Measurements from ENCODE around the gene SLC37A4.
"Not testable (repeated sequence)": the region's sequence is repeated elsewhere in the genome, so short reads cannot be mapped to it uniquely, and the experiment has no call there.

SLC37A4 gene

GRCh38 chr11:119016216-119017009 is 14.3 kb downstream of the SLC37A4 start:
- no peak for DNase-seq

GRCh38 chr11:119015054-119015611 is 15.5 kb downstream of the SLC37A4 start:
- DNase-seq: peak; percentile 23

DNA sequence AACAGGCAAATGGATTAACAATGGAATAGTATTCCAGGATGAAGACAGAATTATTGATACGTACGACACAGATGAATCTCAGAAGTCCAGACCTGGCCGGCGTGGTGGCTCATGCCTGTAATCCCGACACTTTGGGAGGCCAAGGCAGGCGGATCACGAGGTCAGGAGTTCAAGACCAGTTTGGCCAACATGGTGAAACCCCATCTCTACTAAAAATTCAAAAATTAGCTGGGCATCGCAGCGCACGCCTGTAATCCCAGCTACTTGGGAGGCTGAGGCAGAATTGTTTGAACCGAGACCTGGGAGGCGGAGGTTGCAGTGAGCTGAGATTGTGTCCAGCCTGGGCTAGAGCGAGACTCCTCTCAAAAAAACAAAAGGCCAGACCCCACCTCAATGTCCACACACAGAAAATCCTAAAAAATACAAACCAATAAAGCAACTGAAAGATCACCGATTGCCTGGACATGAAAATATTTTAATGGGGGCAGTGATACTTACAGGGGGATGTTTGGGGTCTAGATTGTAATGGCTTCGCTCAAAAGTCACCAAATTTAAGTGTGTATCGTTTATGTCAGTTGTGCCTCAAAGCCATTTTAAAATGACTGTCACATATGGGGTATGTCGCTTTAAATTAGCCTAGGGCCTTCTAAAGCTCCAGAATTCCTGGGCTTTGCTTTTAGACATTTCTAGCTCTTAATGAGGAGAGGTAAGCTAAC is 16.3 kb downstream of the SLC37A4 start:
- DNase-seq: no peak

DNA sequence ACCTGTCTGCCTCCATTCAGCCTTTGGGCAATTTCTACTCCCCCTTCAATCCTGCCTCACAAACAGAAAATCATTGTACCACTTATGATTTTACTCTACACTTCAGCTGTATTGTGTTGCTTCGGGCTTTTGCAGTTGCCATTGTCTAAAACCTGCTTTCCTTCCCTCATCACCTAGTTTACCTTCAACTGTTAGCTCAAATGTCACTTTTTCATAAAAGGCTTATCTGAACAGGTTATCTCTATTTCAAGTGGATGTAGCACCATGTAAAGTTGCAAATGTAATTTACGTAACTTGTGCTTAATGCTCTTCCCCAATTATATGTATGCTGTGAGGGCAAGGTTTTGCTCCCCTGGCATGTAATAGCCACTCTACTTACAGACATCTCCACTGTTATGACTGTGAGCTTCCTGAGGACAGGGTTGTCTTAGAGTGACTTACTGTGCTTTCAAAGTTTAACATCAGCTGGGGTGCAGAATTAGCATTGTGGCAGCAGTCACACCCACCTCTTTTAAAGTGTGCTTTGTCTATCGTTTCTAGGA is 18.0 kb downstream of the SLC37A4 start:
- DNase-seq: no peak

- no peak for DNase-seq
Observed at GRCh38 chr11:119011476-119012053, 19.1 kb downstream of the SLC37A4 start.

DNA sequence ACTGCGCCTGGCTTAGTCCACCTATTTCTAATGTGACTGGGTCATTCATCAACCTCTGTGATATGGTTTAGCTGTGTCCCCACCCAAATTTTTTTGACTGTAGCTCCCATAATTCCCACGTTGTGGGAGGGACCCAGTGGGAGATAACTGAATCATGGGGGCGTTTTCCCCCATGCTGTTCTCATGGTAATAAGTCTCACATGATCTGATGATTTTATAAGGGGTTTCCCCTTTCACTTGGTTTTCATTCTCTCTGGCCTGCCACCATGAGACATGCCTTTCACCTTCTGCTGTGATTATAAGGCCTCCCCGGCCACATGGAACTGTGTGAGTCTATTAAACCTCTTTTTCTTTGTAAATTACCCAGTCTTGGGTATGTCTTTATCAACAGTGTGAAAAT is 24.0 kb downstream of the SLC37A4 start:
- DNase-seq: no peak

DNA sequence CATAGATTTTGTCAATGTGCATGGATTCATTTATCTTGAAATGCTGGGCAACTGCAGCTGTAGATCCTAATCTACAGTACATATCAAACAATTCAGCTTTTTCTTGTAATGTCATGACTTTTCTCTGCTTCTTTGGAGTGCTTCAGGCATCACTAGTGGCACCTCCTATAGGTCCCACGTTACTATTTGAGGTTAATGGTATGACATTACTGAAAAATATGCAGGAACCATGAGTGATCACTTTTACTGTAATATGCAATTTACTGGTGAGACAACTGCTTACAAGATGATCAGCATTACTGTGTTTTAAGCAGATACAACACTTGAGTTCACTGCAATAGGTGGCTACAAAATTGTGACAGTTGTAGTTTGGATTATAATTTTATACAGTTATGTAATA is 29.8 kb downstream of the SLC37A4 start:
- DNase-seq: no peak

- no peak for DNase-seq
Observed at GRCh38 chr11:118998822-118999221, 31.9 kb downstream of the SLC37A4 start.

DNA sequence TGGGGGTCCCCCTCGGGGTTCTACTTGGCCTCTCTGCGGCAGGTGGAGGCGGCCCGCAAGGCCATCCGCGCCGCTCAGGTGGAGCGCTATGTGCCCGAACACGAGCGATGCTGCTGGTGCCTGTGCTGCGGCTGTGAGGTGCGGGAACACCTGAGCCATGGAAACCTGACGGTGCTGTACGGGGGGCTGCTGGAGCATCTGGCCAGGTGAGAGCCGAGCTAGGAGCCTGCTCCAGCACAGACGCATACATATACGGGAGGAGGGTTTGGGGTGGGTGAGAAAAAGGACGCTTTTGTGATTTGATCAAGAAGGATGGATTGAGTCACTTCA is 32.3 kb downstream of the SLC37A4 start:
- no peak for DNase-seq

DNA sequence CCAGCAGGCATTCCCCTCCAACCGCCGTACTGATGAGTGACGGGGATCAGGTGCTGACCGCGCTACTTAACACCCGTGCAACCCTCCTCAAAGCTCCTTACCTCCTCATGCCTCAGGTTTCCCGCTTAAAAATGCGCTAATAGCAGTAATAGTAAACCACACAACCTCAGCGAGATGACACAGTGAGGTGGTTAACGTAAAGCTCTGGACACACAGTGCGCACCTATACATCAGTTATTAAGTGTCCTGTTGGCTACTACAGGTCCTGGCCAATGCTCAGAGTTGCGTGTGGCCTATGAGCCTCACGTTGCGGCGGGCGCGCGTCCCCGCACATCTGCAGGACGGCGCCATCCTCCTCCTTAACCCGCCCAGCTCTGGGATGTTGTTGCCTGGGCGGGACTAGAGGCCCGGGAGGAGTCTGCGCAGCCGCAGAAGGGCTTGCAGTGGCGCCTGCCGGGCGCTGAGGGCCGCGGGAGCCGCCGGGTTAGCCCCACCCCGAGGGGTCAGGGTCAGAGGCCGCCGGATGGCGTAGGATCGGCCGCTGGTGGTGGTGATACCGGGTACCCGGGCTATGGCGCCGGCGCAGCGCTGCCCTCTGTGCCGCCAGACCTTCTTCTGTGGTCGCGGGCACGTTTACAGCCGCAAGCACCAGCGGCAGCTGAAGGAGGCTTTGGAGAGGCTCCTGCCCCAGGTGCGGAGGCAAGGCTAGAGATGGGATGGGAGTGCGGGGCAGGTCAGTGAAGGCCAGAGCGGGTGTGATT is 32.9 kb downstream of the SLC37A4 start, which contains the start of gene CENATAC:
TSS of gene CENATAC (plus strand) at position 512 of the 761 bp plus-strand sequence. CDS start at position 572, 60 bp downstream.
- peak; percentile 94 for DNase-seq

GRCh38 chr11:118996926-118997626 is 33.6 kb downstream of the SLC37A4 start:
- peak; percentile 38 for DNase-seq

DNA sequence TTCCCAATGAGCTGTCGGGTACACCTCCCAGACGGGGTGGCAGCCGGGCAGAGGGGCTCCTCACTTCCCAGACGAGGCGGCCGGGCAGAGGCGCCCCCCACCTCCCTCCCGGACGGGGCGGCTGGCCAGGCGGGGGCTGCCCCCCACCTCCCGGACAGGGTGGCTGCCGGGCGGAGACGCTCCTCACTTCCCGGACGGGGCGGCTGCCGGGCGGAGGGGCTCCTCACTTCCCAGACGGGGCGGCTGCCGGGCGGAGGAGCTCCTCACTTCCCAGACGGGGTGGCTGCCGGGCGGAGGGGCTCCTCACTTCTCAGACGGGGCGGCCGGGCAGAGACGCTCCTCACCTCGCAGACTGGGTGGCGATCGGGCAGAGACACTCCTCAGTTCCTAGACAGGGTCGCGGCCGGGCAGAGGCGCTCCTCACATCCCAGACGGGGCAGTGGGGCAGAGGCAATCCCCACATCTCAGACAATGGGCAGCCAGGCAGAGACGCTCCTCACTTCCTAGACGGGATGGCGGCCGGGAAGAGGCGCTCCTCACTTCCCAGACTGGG is 39.1 kb downstream of the SLC37A4 start:
- not testable (repeated sequence) for DNase-seq

- no peak for DNase-seq
Observed at GRCh38 chr11:118988280-118988679, 42.4 kb downstream of the SLC37A4 start.

DNA sequence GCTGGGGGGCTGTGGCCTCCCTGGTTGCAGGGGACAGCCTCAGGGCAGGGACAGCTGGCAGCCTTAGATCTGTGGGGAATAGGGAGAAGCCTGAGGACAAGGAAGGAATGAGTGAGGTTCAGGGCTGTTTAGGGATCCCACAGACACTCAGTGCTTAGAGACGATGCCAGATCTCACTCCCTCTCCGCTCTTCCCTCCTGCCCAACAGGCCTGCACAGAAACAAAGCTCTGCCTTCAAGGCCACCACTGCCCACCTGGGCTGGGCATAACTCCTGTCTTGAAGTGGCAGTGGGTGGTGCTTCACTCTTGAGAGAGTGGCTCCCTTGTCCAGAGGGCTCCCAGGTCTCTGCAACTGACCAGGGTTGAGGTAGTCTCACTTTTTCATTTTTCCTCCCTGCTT is 45.9 kb downstream of the SLC37A4 start:
- DNase-seq: no peak

DNA sequence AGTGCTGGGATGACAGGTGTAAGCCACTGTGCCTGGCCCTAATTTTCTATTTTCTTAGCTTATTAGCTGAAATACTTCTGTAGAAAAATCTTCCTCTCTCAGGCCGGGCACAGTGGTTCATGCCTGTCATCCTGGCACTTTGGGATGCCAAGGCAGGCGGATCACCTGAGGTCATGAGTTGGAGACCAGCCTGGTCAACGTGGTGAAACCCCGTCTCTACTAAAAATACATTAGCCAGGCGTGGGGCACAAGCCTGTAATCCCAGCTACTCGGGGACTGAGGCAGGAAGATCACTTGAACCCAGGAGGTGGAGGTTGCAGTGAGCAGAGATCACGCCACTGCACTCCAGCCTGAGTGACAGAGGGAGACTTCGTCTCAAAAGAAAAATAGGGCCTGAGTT is 46.3 kb downstream of the SLC37A4 start:
- not testable (repeated sequence) for DNase-seq

DNA sequence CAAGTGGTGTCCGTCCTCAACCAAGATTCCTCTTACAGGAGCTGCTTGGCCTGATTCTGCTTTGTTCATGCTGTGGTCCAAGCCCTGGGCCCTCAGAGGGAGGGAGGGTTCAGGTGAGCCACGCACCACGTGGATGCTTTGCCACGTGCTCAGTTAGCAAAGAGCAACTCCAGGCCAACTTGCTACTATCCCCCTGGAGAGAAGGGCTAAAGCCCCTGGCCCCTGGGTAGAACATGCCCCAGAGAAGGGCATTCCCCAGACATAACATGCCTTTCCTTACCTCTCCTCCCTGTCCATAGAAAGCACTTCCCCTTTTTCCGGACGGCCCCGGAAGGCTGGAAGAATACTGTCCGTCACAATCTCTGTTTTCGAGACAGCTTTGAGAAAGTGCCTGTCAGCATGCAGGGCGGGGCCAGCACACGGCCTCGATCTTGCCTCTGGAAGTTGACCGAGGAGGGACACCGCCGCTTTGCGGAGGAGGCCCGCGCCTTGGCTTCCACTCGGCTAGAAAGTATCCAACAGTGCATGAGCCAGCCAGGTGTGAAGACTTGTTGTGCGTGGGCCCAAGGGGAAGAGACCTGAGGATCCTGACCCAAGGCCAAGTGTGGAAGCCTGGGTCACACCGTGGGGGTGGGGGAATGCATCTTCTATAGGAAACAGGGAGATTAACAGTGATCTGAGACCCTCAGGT is 50.3 kb downstream of the SLC37A4 start:
- DNase-seq: no peak

GRCh38 chr11:118979434-118979833 is 51.2 kb downstream of the SLC37A4 start:
- DNase-seq: peak; percentile 30

DNA sequence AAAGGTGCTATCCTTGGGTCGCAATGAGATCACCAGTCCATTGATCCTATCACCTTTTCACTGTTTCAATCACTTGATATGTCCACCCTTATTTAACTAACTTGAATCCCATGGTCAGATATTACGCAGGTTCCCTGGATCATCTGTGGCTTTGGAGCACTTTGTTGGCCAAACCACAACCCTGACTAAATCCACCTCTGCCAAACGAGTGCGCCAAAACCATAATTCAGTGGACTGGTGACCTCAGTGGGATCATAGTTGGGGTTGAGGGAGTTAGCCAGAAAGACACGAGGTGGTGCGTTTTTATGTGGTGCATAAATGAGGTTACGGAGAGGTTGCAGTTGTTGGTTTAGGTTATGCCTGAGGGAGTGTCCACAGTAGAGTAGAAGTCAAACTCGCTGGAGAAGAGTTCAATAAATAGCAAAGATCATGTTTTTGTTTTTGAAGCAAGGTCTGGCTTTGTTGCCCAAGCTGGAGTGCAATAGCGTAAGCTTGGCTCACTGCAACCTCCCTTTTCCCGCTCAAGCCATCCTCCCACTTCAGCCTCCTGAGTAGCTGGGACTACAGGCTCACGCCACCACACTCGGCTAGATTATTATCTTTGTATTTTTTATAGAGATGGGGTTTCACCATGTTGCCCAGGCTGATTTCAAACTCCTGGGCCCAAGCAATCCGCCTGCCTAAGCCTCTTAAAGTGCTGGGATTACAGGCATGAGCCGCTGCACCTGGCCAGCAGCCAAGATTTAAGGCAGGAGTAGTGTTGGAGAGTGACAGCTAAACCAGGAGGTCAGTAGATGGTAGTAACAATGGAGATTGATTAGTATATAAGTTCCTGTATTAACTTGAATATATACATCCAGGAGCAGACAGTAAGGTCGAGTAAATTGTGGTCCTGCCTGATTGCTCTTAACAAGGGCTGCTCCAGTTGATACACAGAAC is 54.6 kb downstream of the SLC37A4 start:
- peak; percentile 96 for DNase-seq

Measured in NCI-H82 (cell line).